HG03565 (cell line): ENCODE data around the gene LONP1.

Source experiments
- ATAC-seq: cut with Tn5 transposase; IDR thresholded peaks from one replicate; pipeline ENCODE4 v1.9.1; 2021; ENCODE audit warnings: mild to moderate bottlenecking, moderate library complexity; ENCODE audit not compliant: unreplicated experiment

Gene LONP1

GRCh38 chr19:5680437-5681368 lies 39.2 kb downstream of the LONP1 start, which contains the start of the genes HSD11B1L and MICOS13:
HSD11B1L (plus strand) TSS chr19:5681027; CDS start chr19:5684833, 3,806 bp downstream.
MICOS13 (minus strand) TSS chr19:5680516; CDS start chr19:5680486, 30 bp downstream.
- peak; percentile 71 for ATAC-seq

DNA sequence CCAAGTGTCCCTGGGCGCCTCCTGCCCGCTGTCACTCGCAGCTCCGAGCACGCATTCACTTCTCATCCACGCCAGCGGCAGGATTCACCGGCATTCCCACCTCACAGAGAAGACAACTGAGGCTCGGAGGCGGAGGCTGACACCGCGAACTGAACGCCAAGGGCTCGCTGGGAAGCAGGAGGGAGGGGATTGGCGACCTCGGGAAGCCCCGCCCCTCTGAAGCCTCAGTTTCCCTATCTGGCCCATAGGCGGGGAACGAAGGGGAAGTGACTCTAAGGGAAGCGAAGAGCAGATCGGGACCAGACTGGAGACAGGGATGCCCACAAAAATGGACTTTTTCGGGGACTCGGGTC lies 39.9 kb downstream of the LONP1 start:
- no peak for ATAC-seq

GRCh38 chr19:5679289-5680083 lies 40.5 kb downstream of the LONP1 start:
- ATAC-seq, result no peak

GRCh38 chr19:5678071-5678718 lies 41.8 kb downstream of the LONP1 start:
- no peak for ATAC-seq

GRCh38 chr19:5677580-5677979 lies 42.4 kb downstream of the LONP1 start:
- ATAC-seq, result no peak

GRCh38 chr19:5677136-5677535 lies 42.8 kb downstream of the LONP1 start:
- ATAC-seq, result no peak

GRCh38 chr19:5676772-5677105 lies 43.2 kb downstream of the LONP1 start:
- ATAC-seq, result no peak

DNA sequence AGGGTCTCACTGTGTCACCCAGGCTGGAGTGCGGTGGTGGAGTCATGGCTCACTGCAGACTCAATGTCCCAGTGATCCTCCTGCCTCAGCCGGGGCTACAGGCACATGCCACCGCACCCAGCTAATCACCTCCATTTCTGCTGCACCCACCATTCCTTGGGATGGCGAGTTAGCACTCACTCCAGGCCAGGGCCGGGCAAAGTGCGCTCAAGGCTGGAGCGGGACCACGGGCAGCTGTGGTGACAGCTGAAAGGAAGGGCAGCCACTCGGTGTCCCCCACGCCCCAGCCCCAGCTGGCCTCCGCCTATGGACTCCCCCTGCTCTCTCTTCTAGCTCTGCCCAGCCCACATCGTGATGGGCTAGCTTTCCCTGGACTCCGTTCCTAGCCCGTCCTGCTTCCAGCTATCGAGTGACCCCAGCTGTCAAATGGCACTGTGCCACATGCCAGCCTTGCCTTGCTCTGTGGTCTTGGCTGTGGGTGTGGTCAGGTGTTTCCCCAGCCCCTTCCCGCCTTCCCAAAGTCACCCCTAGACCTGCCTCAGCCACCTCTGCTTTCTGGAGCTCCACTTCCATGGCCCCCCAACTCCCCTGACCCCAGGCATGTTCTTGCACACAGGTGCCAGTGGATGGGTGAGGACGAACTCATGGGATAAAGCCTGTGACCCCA lies 43.7 kb downstream of the LONP1 start:
- ATAC-seq, result no peak

DNA sequence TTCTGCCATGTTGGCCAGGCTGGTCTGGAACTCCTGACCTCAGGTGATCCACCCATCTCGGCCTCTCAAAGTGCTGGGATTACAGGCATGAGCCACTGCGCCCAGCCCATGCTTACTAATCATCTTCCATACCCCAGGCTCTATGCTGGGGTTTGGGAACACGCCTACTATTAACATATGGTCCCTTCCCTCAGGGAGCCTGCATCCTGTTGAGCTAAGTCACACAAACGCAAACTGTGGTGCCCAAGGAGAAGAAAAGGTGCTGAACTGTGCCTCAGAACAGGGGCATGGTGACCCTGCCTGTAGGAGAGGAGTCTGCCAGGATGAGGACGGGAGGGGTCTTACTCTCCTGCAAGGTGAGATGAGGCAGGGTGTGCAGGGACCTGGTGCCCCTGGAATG lies 45.2 kb downstream of the LONP1 start:
- no peak for ATAC-seq

- no peak for ATAC-seq
Observed at GRCh38 chr19:5673752-5674151, 46.2 kb downstream of the LONP1 start.

GRCh38 chr19:5672708-5673459 lies 47.1 kb downstream of the LONP1 start:
- ATAC-seq, result no peak

DNA sequence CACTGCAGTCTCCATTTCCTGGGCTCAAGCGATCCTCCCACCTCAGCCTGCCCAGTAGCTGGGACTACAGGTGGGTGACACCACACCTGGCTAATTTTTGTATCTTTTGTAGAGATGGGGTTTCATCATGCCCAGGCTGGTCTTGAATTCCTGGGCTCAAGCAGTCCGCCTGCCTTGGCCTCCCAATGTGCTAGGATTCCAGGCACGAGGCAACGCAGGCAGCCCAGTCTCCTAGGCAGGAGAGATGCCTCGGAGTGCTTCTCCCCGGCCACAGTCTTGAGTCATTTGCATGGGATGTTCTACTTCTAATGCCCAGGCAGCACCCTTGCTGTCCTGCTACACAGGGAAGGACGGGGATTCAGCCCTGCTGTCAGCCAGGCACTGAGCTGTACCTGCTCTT lies 48.3 kb downstream of the LONP1 start:
- ATAC-seq, result no peak

DNA sequence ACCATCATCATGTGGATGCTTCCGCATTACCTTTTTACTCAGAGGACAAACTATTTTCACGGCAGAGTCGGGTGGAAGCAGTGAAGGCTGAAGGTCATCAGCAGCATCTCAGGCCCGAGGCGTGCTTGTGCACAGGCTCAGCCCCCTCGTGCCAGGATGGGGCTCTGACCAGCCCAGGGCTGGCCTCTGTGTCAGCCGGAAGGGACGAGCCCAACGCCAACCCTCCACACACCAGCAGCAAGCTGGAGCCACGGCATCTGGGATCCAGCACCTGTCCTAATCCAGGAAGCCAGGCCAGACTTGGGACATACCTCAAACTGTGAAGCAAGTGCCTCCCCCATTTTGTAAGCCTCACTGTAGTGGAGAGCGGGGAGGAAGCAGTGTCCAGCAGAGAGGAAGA lies 50.7 kb downstream of the LONP1 start:
- no peak for ATAC-seq

DNA sequence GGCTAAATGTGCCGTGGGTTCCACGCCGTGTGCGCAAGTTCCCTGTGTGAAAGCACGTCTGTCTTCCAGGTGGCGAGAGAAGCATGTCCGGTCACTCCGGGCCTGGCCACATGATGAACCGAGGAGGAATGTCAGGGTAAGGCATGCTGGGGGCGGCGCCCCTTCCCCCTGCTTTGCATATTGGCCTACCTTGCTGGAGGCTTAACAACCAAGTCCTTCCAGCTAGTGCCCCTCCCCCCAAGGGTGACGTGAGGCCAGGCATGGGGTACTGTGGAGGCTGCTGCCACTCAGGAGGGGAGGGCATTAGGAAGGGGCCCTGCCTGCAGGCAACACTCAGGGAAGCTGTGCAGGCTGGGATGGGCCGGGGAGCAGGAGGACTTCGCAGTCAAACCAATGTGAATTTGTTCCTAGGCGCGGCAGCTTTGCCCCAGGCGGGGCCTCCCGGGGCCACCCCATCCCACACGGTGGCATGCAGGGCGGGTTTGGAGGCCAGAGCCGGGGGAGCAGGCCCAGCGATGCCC lies 52.1 kb downstream of the LONP1 start:
- ATAC-seq, result no peak

DNA sequence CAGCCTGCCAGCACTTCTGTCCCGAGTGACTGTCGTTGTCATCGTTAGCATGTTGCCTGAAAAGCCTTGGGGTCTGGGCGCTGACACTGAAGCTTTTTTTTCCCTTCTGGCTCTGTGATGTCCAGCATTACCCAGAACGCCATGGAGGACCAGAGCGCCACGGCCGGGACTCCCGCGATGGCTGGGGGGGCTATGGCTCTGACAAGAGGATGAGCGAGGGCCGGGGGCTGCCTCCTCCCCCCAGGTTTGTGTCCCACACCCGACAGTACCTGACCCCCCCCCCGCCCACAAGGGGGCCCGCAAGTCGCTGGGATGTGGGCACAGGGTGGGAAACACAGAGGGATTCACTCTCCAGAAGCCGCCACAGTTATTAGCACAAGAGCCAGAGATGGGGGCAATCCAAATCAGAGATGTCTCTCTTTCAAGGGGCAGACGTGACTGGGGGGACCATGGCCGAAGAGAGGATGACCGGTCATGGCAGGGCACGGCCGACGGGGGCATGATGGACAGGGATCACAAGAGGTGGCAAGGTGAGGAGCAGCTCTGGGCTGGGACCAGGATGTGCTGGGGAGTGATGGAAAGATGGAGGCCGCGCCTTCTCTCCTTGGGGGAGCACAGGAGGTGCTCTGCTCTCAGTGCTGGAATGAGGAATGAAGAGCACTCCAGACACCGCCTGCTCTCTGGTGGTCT lies 52.9 kb downstream of the LONP1 start:
- no peak for ATAC-seq

- no peak for ATAC-seq
Observed at GRCh38 chr19:5665781-5666513, 54.0 kb downstream of the LONP1 start.

DNA sequence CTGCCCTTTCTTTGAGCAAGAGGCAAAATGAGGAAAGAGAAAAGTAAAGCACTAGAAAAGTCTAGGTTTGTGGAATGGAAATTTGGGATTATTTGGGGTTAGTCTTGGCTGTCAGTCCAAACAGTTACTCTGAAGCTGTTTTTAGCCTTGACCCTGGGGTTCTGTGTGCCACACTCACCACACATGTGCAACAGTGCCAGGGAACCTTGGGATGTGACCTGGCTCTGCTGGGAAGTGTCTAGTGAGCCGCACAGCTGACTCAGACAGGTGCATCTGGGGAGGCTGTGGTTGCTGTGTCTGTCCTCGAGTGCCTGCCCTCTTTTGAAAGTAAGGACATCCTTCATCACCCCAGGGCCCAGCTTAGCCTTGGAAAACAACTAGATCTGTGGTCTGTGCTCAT lies 55.4 kb downstream of the LONP1 start:
- no peak for ATAC-seq

DNA sequence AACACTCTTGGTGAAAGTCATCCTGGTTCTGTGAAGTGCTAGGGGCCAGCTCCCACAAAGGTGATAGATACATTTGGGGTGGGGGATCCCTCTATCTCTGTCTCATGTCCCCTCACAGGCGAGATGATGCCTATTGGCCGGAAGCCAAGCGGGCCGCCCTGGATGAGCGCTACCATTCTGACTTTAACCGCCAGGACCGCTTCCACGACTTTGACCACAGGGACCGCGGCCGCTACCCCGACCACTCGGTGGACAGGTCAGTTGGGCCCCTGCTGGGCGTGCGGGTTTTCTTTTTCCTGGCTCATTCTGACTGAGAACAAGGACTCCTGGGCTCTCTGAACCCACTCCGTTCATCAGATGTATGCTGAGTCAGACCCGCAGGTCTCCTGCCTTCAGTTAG lies 56.0 kb downstream of the LONP1 start:
- no peak for ATAC-seq

DNA sequence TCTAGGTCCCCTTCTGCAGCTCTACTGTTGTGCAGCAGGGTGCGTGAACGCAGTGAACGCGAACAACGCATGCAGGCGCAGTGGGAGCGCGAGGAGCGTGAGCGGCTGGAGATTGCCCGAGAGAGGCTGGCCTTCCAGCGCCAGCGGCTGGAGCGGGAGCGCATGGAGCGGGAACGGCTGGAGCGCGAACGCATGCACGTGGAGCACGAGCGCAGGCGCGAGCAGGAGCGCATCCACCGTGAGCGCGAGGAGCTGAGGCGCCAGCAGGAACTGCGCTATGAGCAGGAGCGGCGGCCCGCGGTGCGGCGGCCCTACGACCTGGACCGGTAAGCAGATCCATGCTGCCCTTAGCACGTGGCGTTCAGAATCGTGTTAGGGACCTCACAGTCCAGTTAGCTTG lies 58.5 kb downstream of the LONP1 start:
- no peak for ATAC-seq
